Vagina (tissue), 2 donors: ENCODE data around the gene GATAD2A.

Experiments
- POLR2A ChIP-seq, 2 donors: fragments of 450-650 bp; IDR thresholded peaks; one replicate each; pipeline ENCODE4 v1.6.1; 2017; ENCODE audit warnings: antibody characterized with exemption in 2 of 2, mild to moderate bottlenecking in 2 of 2, moderate library complexity in 2 of 2
- POLR2AphosphoS5 ChIP-seq, 2 donors: sonication (generic); formaldehyde crosslinking; IDR thresholded peaks; one replicate each; pipeline ENCODE4 v1.9.0; 2017; ENCODE audit warnings: antibody characterized with exemption in 2 of 2, mild to moderate bottlenecking in 2 of 2, low read depth in 1 of 2; ENCODE audit not compliant: insufficient read depth in 1 of 2
- TF ChIP-seq, protein P1 (sequence below), 3 experiments: fragments of 450-650 bp in 2 of 3; fragments of 200-600 bp in 1 of 3; sonication (generic) in 1 of 3; IDR thresholded peaks; one replicate each; pipeline ENCODE4 v1.5.1; 2017 to 2019; ENCODE audit warnings: antibody characterized with exemption in 3 of 3, mild to moderate bottlenecking in 2 of 3, moderate library complexity in 2 of 3

DNA sequence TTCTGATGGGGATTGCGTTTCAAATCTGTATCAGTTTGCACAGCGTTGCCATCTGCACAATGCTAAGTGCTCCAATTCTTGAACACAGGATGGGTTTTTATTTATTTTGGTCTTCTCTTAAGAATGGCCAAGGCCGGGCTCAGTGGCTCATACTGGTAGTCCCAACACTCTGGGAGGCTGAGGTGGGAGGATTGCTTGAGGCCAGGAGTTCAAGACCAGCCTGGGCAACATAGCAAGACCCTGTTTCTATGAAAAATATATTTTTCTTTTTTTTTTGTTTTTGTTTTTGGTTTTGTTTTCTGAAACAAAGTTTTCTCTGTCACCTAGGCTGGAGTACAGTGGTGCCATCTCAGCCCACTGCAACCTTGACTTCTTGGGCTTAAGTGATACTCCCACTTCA is 117.7 kb downstream of the GATAD2A start:
- TF ChIP-seq, protein P1, sequence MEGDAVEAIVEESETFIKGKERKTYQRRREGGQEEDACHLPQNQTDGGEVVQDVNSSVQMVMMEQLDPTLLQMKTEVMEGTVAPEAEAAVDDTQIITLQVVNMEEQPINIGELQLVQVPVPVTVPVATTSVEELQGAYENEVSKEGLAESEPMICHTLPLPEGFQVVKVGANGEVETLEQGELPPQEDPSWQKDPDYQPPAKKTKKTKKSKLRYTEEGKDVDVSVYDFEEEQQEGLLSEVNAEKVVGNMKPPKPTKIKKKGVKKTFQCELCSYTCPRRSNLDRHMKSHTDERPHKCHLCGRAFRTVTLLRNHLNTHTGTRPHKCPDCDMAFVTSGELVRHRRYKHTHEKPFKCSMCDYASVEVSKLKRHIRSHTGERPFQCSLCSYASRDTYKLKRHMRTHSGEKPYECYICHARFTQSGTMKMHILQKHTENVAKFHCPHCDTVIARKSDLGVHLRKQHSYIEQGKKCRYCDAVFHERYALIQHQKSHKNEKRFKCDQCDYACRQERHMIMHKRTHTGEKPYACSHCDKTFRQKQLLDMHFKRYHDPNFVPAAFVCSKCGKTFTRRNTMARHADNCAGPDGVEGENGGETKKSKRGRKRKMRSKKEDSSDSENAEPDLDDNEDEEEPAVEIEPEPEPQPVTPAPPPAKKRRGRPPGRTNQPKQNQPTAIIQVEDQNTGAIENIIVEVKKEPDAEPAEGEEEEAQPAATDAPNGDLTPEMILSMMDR (IDR thresholded peaks at IDR 0.05): no peak
- TF ChIP-seq POLR2A (IDR thresholded peaks at IDR 0.05): no peak
- no peak for TF ChIP-seq POLR2AphosphoS5 (IDR thresholded peaks at IDR 0.05; ENCODE audit: insufficient read depth in 1 of 2, low read depth in 1 of 2)
